ENCODE data around the gene RAX.

RAX gene

GRCh38 chr18:59222341-59222740 is 50.9 kb downstream of the RAX start:
- Histone ChIP-seq H3K9ac (ENCODE audit: low read depth, low read length, poor library complexity, severe bottlenecking) (no peak overlapping the region), H3K4me1 (ENCODE audit: insufficient read depth, low read length, poor library complexity, severe bottlenecking) (no peaks in the 10 kb centered on the region), H3K9me2 (replicated peaks; ENCODE audit: low read depth, low read length) (no peaks in the 10 kb centered on the region), H3K27me3 (ENCODE audit: insufficient read depth, low read length, poor library complexity, severe bottlenecking) (no peaks in the 10 kb centered on the region), H3K9me3 (ENCODE audit: insufficient read depth, low read depth, low read length) (no peaks in the 10 kb centered on the region), H3K36me3 (ENCODE audit: insufficient read depth, low read length) (no peaks in the 10 kb centered on the region), H4K20me1 (ENCODE audit: insufficient read depth, low read length, poor library complexity, severe bottlenecking) (no peaks in the 10 kb centered on the region), H2AFZ (ENCODE audit: low read length) (no peak overlapping the region), H3K4me3 (ENCODE audit: low read length, poor library complexity, severe bottlenecking) (no peak overlapping the region), H3K4me2 (ENCODE audit: low read depth, low read length, poor library complexity, severe bottlenecking) (no peak overlapping the region), H3F3A (ENCODE audit: low read depth) (no peaks in the 10 kb centered on the region), H3K79me2 (ENCODE audit: insufficient read depth, low read length) (no peaks in the 10 kb centered on the region)
- TF ChIP-seq, protein P1, sequence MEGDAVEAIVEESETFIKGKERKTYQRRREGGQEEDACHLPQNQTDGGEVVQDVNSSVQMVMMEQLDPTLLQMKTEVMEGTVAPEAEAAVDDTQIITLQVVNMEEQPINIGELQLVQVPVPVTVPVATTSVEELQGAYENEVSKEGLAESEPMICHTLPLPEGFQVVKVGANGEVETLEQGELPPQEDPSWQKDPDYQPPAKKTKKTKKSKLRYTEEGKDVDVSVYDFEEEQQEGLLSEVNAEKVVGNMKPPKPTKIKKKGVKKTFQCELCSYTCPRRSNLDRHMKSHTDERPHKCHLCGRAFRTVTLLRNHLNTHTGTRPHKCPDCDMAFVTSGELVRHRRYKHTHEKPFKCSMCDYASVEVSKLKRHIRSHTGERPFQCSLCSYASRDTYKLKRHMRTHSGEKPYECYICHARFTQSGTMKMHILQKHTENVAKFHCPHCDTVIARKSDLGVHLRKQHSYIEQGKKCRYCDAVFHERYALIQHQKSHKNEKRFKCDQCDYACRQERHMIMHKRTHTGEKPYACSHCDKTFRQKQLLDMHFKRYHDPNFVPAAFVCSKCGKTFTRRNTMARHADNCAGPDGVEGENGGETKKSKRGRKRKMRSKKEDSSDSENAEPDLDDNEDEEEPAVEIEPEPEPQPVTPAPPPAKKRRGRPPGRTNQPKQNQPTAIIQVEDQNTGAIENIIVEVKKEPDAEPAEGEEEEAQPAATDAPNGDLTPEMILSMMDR (conservative IDR thresholded peaks at IDR 0.05; ENCODE audit: low read length): no peak

DNA sequence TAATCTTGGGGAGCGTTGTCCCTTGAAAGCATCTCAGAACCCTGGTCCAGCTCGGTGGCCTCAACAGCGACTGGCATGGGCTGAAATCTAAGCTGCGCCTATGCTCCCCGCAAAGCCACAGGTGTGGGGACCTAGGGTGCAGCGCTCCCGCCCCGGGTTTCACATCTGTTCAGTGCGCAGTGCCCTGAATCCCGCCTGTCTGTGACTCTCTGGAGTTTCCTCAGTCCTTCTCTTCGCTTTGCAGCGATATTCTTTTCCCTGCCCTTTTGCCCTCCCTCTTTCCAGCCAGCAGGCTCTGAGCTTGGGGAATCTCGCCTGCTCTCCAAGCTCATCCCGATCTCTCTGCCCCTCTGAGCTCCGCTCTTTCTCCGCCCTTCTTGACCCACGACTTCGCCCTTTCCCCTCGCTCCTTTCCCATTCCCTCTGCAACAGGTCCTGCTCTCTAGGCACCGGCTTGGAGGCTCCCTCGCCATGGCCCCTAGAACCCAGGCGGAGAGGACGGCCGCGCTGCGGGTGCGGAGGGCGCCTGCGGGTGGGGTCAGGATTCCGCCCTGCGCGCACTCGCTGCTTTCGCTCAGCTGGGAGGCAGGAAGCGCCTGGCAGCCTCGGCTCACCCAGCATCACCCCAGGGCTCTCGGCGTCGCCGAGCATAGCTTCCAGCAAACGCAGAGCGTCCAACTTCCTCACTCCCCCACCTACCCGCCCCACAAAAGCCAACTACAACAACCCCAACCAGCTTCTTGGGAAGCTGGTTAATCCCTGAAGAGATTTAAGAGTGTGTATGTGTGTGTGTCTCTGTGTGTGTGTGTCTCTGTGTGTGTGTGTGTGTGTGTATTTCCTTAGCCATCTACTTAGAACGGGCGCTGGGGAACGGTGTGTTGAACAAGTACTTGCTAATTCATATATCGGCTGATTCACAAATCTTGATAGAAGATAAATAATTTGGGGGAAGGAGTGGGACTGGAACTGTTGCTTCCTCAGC is 52.2 kb downstream of the RAX start:
- Histone ChIP-seq H3K4me3 (ENCODE audit: low read length, poor library complexity, severe bottlenecking) (no peak overlapping the region), H3K4me2 (ENCODE audit: low read depth, low read length, poor library complexity, severe bottlenecking) (no peak overlapping the region), H3K9ac (ENCODE audit: low read depth, low read length, poor library complexity, severe bottlenecking) (no peak overlapping the region), H3K27me3 (ENCODE audit: insufficient read depth, low read length, poor library complexity, severe bottlenecking) (no peaks in the 10 kb centered on the region), H3K9me2 (replicated peaks; ENCODE audit: low read depth, low read length) (no peaks in the 10 kb centered on the region), H3F3A (ENCODE audit: low read depth) (no peaks in the 10 kb centered on the region), H3K36me3 (ENCODE audit: insufficient read depth, low read length) (no peaks in the 10 kb centered on the region), H3K4me1 (ENCODE audit: insufficient read depth, low read length, poor library complexity, severe bottlenecking) (no peaks in the 10 kb centered on the region), H3K9me3 (ENCODE audit: insufficient read depth, low read depth, low read length) (no peaks in the 10 kb centered on the region), H2AFZ (ENCODE audit: low read length) (no peak overlapping the region), H4K20me1 (ENCODE audit: insufficient read depth, low read length, poor library complexity, severe bottlenecking) (no peaks in the 10 kb centered on the region), H3K79me2 (ENCODE audit: insufficient read depth, low read length) (no peaks in the 10 kb centered on the region)
- TF ChIP-seq EZH2phosphoT487 (IDR thresholded peaks at IDR 0.05; ENCODE audit: borderline replicate concordance): no peak
- TF ChIP-seq, protein P1 (conservative IDR thresholded peaks at IDR 0.05; ENCODE audit: low read length): no peak

DNA sequence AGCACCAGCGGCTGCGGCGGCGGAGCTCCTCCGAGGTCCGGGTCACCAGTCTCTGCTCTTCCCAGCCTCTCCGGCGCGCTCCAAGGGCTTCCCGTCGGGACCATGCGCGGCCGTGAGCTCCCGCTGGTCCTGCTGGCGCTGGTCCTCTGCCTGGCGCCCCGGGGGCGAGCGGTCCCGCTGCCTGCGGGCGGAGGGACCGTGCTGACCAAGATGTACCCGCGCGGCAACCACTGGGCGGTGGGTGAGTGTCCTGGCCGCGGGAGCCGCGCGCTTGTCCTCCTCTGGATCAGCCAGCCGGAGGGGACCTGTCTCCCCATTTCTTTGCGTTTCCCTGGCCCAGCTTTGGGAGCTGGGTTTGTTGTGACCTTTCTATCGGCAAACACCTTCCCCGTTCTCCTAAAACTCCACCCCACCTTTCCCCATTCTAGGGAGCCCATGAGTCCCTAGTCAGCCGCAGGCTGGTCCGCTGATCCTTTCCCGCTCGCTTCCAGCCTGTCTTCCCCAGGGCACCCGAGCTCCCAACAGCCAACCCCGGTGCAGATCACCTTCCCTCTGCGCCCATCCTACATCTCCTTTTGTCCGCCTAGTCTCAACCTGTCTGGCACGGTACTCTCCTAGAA is 53.0 kb downstream of the RAX start:
- Histone ChIP-seq H3F3A (ENCODE audit: low read depth) (no peaks in the 10 kb centered on the region), H3K27me3 (ENCODE audit: insufficient read depth, low read length, poor library complexity, severe bottlenecking) (no peaks in the 10 kb centered on the region), H3K9me2 (replicated peaks; ENCODE audit: low read depth, low read length) (no peaks in the 10 kb centered on the region), H3K4me2 (ENCODE audit: low read depth, low read length, poor library complexity, severe bottlenecking) (no peak overlapping the region), H3K4me3 (ENCODE audit: low read length, poor library complexity, severe bottlenecking) (no peak overlapping the region), H2AFZ (ENCODE audit: low read length) (no peak overlapping the region), H3K9me3 (ENCODE audit: insufficient read depth, low read depth, low read length) (no peaks in the 10 kb centered on the region), H3K36me3 (ENCODE audit: insufficient read depth, low read length) (no peaks in the 10 kb centered on the region), H4K20me1 (ENCODE audit: insufficient read depth, low read length, poor library complexity, severe bottlenecking) (no peaks in the 10 kb centered on the region), H3K4me1 (ENCODE audit: insufficient read depth, low read length, poor library complexity, severe bottlenecking) (no peaks in the 10 kb centered on the region), H3K9ac (ENCODE audit: low read depth, low read length, poor library complexity, severe bottlenecking) (no peak overlapping the region), H3K79me2 (ENCODE audit: insufficient read depth, low read length) (no peaks in the 10 kb centered on the region)
- TF ChIP-seq, protein P1 (conservative IDR thresholded peaks at IDR 0.05; ENCODE audit: low read length): no peak
- no peak for TF ChIP-seq EZH2phosphoT487 (IDR thresholded peaks at IDR 0.05; ENCODE audit: borderline replicate concordance)

Measured in Loucy (cell line).